Activated naive CD4-positive, alpha-beta T cell treated with anti-CD3 and anti-CD28 coated beads for 36 hours (primary cell): Measurements from ENCODE around the gene LOXL1. TPM values are rescaled to one million over a fixed set of nuclear protein-coding genes. Genes with fewer than 3 reads are reported as not detected.

ENCODE experiments used
- CTCF ChIA-PET: fragments of 350-600 bp; sonication (Branson Sonifier 250); formaldehyde crosslinking; loops from one replicate; lab custom pipeline; 2021; ENCODE audit warnings: antibody characterized with exemption; lab: Charles Lee
- DNase-seq: peaks from one replicate; pipeline ENCODE4 v3.0.0-alpha.2; 2020
- H3K27ac Mint-ChIP-seq: one replicate; pipeline ENCODE4 v1.8.0; 2021; ENCODE audit warnings: mild to moderate bottlenecking, mixed read lengths
- H3K27me3 Mint-ChIP-seq: one replicate; pipeline ENCODE4 v1.8.0; 2021; ENCODE audit warnings: low read depth, mixed read lengths
- H3K36me3 Mint-ChIP-seq: one replicate; pipeline ENCODE4 v1.8.0; 2021; ENCODE audit warnings: low read depth, mixed read lengths
- H3K4me1 Mint-ChIP-seq: one replicate; pipeline ENCODE4 v1.8.0; 2021; ENCODE audit warnings: low read depth, mixed read lengths
- H3K4me3 Mint-ChIP-seq: one replicate; pipeline ENCODE4 v1.8.0; 2021; ENCODE audit warnings: mild to moderate bottlenecking, moderate library complexity, mixed read lengths
- H3K9me3 Mint-ChIP-seq: one replicate; pipeline ENCODE4 v1.8.0; 2021; ENCODE audit warnings: mixed read lengths
- intact Hi-C: fragments of 100-400 bp; cut with micrococcal nuclease; formaldehyde crosslinking; loops from one replicate; pipeline ENCODE4 v1.15.1; 2023
- total RNA-seq, 2 experiments: library from RNA; stranded (reverse); gene quantifications; one replicate each; pipeline ENCODE4 v1.2.3, GENCODE V29; 2021

The LOXL1 gene, protein sequence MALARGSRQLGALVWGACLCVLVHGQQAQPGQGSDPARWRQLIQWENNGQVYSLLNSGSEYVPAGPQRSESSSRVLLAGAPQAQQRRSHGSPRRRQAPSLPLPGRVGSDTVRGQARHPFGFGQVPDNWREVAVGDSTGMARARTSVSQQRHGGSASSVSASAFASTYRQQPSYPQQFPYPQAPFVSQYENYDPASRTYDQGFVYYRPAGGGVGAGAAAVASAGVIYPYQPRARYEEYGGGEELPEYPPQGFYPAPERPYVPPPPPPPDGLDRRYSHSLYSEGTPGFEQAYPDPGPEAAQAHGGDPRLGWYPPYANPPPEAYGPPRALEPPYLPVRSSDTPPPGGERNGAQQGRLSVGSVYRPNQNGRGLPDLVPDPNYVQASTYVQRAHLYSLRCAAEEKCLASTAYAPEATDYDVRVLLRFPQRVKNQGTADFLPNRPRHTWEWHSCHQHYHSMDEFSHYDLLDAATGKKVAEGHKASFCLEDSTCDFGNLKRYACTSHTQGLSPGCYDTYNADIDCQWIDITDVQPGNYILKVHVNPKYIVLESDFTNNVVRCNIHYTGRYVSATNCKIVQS
- under 1 TPM; 0.25 to 0.55 TPM for total RNA-seq

DNA sequence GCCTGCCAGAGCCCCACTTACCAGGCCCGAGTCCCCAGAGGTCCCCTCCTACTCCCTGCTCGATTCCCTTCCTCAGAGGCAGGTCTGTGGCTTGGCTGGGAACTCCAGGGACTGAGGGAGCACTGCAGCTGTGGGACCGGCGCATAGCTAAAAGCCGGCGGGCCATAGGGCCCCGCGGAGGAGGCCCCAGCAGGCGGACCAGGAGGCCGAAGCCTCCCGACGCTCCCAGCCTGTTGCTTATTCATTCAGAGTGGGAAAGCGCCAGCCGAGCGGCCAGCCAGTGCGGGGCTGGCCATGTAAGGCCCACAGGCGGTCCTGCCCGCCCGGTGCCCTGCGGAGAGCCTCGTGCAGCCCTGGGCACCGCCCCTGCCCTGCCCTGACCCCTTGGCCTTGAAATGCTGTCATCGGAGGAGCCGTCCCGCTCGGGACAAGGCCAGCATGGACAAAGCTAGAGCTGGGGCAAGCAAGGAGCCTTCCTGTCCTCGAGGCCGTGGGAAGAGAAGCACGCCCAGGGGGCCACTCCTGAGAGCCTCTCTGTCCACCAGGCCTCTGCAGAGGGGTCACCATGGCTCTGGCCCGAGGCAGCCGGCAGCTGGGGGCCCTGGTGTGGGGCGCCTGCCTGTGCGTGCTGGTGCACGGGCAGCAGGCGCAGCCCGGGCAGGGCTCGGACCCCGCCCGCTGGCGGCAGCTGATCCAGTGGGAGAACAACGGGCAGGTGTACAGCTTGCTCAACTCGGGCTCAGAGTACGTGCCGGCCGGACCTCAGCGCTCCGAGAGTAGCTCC lies at the start of gene LOXL1:
Gene LOXL1 (plus strand): TSS at position 244 of the 784 bp plus-strand sequence. CDS start 322 bp downstream, at position 566.
- Mint-ChIP-seq H3K36me3 (no peaks in the 10 kb centered on the region), H3K9me3 (no peaks in the 10 kb centered on the region), H3K4me3 (peak within 1 kb of the TSS; percentile 56), H3K27ac (no peak within 1 kb of the TSS), H3K4me1 (peaks cover 35% of the 10 kb centered on the region), H3K27me3 (no peaks in the 10 kb centered on the region)
- DNase-seq: no peak
- CTCF ChIA-PET: interaction anchor here (0.6 to 3.7 kb wide), 5 partner anchors 13 to 243 kb away, joined by 3 to 44 read pairs (median 9); no protein-coding TSS in a partner anchor
- intact Hi-C loops: loop anchor here (1.0 kb wide), 1 partner anchor 29 kb away; no protein-coding TSS in a partner anchor

DNA sequence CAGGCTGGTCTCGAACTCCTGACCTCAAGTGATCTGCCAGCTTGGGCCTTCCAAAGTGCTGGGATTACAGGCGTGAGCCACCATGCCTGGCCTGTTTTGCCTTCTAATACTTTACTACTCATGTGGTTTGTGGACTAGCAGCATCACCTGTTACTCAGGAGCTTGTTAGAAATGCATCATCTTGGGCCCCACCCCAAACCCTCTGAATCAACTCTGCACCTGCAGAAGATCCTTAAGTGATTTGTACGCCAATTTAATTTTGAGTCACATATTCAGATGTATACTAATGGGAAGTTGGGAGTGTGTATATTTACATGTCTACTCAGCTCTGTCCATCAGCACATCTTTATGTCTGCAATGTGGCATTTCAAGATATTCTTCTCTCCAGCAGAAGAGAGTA lies 46.8 kb upstream of the LOXL1 start:
- intact Hi-C loops: no loop called here
- Mint-ChIP-seq H3K27me3 (peaks cover 5% of the 10 kb centered on the region), H3K4me3 (no peak overlapping the region), H3K4me1 (no peaks in the 10 kb centered on the region), H3K27ac (no peak overlapping the region), H3K36me3 (no peaks in the 10 kb centered on the region), H3K9me3 (no peaks in the 10 kb centered on the region)
- no peak for DNase-seq
- CTCF ChIA-PET: no interaction called here

DNA sequence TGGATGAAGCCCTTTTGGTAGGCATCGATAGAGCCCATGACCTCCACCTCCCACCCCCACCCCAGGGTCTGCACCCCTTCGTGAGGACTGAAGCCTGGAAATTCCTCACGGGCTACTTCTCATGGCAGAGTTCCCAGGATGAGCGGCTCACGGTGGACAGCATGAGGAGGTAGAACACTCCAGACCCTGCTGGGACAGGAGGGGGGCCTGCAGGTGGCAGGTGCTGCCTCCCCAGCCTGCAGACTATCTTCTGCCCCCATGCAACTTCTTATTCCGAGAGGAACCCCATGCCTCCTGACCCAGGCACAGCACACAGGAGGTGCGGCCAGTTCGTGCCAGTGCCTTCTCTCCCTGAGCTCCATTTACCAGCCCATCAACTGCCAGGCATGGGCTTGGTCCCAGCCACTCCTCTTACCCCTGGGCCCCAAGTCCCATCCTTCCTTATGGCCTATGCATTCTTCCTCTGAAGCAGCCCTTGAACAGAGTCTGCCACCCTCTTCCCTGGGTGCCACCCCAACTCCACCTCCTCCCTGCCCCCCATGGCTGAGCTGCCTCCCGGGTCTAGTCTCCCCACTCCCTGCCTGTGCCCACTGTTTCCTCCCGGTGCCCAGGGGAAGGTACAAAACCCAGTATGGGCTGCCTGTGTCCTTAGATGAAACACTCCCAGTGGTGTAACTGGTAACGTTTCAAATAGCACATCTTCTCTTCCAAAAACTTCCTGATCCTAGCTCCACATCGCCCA lies 44.5 kb upstream of the LOXL1 start:
- Mint-ChIP-seq H3K4me3 (no peak overlapping the region), H3K27ac (no peak overlapping the region), H3K4me1 (no peaks in the 10 kb centered on the region), H3K36me3 (no peaks in the 10 kb centered on the region), H3K27me3 (no peaks in the 10 kb centered on the region), H3K9me3 (no peaks in the 10 kb centered on the region)
- CTCF ChIA-PET: no interaction called here
- intact Hi-C loops: no loop called here
- DNase-seq: no peak

DNA sequence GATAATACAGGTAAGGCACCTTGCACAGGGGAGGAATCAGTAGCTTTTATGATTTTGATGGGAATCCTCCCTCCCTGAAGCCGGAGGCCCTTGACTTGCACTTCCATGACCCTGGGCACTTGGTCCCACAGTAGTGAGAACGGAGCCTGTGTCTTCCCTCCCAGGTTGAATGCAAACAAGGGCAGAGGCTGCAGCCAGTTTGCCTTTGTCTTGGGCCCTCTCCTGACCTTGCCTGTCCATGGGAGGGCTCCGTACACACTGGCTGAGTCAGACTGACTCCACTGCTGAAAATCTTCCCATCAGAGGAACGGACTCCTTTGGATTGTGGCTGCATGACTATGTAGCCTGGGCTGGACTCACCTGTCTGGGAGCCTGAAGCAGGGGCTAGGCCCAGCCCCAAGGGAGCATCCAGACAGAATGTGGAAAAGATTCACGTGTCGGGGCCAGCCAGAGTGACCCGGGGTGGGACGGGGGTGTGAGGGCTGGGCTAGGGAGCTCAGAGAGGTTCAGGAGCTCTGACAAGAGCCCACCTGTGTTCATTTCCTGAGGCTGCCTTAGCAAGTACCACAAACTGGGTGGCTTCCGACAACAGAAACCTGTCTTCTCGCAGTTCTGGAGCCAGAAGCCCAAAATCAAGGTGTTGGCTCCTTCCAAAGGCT lies 43.4 kb upstream of the LOXL1 start:
- H3K27me3 Mint-ChIP-seq: no peaks in the 10 kb centered on the region
- no peak overlapping the region for H3K4me3 Mint-ChIP-seq
- CTCF ChIA-PET: no interaction called here
- no peak for DNase-seq
- intact Hi-C loops: no loop called here
- no peaks in the 10 kb centered on the region for H3K36me3 Mint-ChIP-seq
- H3K27ac Mint-ChIP-seq: no peak overlapping the region
- H3K4me1 Mint-ChIP-seq: no peaks in the 10 kb centered on the region
- no peaks in the 10 kb centered on the region for H3K9me3 Mint-ChIP-seq

DNA sequence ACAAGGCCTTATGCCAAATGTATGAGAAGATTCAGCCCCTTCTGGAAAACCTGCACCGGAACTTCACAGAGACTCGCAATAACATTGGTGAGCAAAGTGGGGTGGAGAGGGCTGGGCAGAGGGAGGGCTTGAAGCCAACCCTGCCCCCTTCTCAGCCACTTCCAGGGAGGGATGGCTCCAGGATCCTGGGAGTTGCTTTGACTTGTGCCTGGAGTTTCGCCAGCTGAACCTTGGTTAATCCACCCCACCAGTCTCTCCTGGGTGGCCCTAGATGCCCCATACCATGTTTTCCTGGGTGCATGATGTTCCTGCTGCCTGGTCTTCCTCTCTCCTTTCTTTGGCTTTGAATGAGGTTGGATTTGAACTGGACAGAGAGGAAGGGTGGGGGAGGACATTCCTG lies 42.1 kb upstream of the LOXL1 start:
- H3K9me3 Mint-ChIP-seq: no peaks in the 10 kb centered on the region
- intact Hi-C loops: no loop called here
- DNase-seq: no peak
- CTCF ChIA-PET: no interaction called here
- H3K4me1 Mint-ChIP-seq: no peaks in the 10 kb centered on the region
- no peaks in the 10 kb centered on the region for H3K36me3 Mint-ChIP-seq
- H3K4me3 Mint-ChIP-seq: no peak overlapping the region
- H3K27ac Mint-ChIP-seq: no peak overlapping the region
- H3K27me3 Mint-ChIP-seq: no peaks in the 10 kb centered on the region

GRCh38 chr15:73885954-73886700 lies 40.1 kb upstream of the LOXL1 start:
- no peaks in the 10 kb centered on the region for H3K4me1 Mint-ChIP-seq
- intact Hi-C loops: no loop called here
- peaks cover 3% of the 10 kb centered on the region for H3K27me3 Mint-ChIP-seq
- no peak overlapping the region for H3K27ac Mint-ChIP-seq
- no peak for DNase-seq
- no peaks in the 10 kb centered on the region for H3K9me3 Mint-ChIP-seq
- no peak overlapping the region for H3K4me3 Mint-ChIP-seq
- no peaks in the 10 kb centered on the region for H3K36me3 Mint-ChIP-seq
- CTCF ChIA-PET: no interaction called here

DNA sequence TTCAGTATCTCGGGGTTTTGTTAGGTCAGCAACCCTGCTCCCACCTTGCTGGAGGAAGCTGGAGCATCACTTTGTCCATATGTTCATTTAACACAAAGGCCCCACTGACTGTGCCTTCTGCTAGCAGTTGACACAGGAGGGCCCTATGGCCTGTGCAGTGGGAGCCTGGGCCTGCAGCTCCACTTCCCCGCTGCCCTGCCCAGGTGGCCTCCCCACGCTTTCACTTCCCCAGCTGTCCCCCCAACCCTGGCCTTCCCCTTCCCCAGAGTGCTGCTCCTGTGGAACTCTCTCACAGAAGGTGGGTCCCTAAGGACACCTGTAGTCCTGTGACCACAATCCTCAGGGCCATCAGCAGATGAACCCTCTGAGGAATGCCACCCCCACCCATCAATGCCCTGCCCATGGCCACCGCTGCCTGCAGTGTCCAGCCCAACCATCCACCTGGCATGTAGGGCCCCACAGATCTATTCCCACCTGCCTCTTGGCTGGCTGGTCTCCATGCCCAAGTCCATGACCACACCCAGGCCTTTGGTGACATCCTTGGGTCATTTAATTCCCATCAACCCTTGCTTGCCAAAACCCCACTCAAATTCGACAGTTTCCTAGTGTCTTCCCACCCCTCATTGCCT lies 39.4 kb upstream of the LOXL1 start:
- CTCF ChIA-PET: no interaction called here
- Mint-ChIP-seq H3K36me3 (no peaks in the 10 kb centered on the region), H3K4me3 (no peak overlapping the region), H3K27me3 (peaks cover 3% of the 10 kb centered on the region), H3K4me1 (no peaks in the 10 kb centered on the region), H3K27ac (no peak overlapping the region), H3K9me3 (no peaks in the 10 kb centered on the region)
- no peak for DNase-seq
- intact Hi-C loops: no loop called here

DNA sequence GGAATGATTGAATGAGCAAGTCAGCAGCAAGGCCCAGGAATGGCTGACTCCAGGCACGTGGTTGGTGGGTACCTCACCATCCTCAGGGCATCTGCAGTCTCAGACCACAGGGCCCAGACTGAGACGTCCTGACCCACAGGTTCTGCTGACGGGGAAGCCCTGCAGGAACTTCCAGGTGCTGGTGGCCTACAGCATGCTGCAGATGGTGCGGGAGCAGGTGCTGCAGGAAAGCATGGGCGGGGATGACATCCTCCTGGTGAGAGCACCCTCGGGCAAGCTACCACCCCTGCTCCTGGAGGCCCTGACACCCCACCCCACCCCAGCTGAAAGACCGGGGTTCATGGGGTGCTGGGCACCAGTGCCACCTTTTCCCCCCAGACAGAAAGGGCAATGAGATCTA lies 38.8 kb upstream of the LOXL1 start:
- Mint-ChIP-seq H3K27me3 (peaks cover 3% of the 10 kb centered on the region), H3K36me3 (no peaks in the 10 kb centered on the region), H3K27ac (no peak overlapping the region), H3K4me1 (no peaks in the 10 kb centered on the region), H3K4me3 (no peak overlapping the region), H3K9me3 (peaks cover 1% of the 10 kb centered on the region)
- CTCF ChIA-PET: interaction anchor here (1.1 kb wide), 1 partner anchor 10 kb away, joined by 4 read pairs; no protein-coding TSS in a partner anchor
- DNase-seq: no peak
- intact Hi-C loops: no loop called here

- intact Hi-C loops: no loop called here
- H3K4me1 Mint-ChIP-seq: no peaks in the 10 kb centered on the region
- no peak overlapping the region for H3K27ac Mint-ChIP-seq
- CTCF ChIA-PET: interaction anchor here (0.7 to 1.1 kb wide), 2 partner anchors 9 to 40 kb away, joined by 3 to 4 read pairs; no protein-coding TSS in a partner anchor
- peaks cover 5% of the 10 kb centered on the region for H3K27me3 Mint-ChIP-seq
- H3K36me3 Mint-ChIP-seq: no peaks in the 10 kb centered on the region
- peaks cover 1% of the 10 kb centered on the region for H3K9me3 Mint-ChIP-seq
- DNase-seq: no peak
- H3K4me3 Mint-ChIP-seq: no peak overlapping the region
Measured at GRCh38 chr15:73888224-73889041, 37.8 kb upstream of the LOXL1 start.

- H3K9me3 Mint-ChIP-seq: peaks cover 1% of the 10 kb centered on the region
- no peak overlapping the region for H3K27ac Mint-ChIP-seq
- DNase-seq: no peak
- no peak overlapping the region for H3K4me3 Mint-ChIP-seq
- no peaks in the 10 kb centered on the region for H3K4me1 Mint-ChIP-seq
- CTCF ChIA-PET: interaction anchor here (0.6 to 1.3 kb wide), 3 partner anchors 20 to 61 kb away, joined by 3 read pairs; no protein-coding TSS in a partner anchor
- intact Hi-C loops: no loop called here
- no peaks in the 10 kb centered on the region for H3K36me3 Mint-ChIP-seq
- H3K27me3 Mint-ChIP-seq: peaks cover 5% of the 10 kb centered on the region
Measured at GRCh38 chr15:73889053-73889761, 37.1 kb upstream of the LOXL1 start.
